LHCN-M2 (cell line): ENCODE results near the gene MED8. TPM values are rescaled to one million over a fixed set of nuclear protein-coding genes. Genes with fewer than 3 reads are reported as not detected.
"Not testable (repeated sequence)": the region's sequence is repeated elsewhere in the genome, so short reads cannot be mapped to it uniquely, and the experiment has no call there.

Experiments
- DNase-seq: peaks from one replicate; pipeline ENCODE4 v3.0.0-alpha.2; 2012; ENCODE audit warnings: low read depth
- total RNA-seq: library from RNA; depleted of rRNA; stranded (reverse); fragments of >200 nt; gene quantifications from 2 replicates; pipeline ENCODE4 v1.2.3, GENCODE V29; 2014

Gene MED8
- total RNA-seq, 1 experiment from 2014 or later: 31.7 TPM

DNA sequence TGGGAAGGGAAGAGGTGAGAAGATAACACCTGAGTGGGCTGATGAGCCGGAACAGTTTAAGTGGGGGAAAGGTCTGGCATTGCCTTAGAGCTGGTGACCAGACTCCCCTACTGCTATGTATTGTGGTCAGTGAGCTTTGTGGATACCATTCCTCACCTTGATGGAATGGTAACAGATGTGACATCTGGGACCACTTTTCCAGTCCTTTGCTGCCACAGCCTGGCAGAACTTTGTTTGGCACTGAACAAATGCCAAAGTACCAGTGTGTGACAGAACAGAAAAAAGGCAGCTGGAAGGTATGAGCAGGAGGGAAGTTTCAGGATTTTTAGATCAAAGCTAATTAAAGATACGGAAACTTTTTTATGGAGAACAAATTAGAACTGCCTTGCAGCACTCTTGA, 6.2 kb downstream of the MED8 start:
- DNase-seq: peak; percentile 47

DNA sequence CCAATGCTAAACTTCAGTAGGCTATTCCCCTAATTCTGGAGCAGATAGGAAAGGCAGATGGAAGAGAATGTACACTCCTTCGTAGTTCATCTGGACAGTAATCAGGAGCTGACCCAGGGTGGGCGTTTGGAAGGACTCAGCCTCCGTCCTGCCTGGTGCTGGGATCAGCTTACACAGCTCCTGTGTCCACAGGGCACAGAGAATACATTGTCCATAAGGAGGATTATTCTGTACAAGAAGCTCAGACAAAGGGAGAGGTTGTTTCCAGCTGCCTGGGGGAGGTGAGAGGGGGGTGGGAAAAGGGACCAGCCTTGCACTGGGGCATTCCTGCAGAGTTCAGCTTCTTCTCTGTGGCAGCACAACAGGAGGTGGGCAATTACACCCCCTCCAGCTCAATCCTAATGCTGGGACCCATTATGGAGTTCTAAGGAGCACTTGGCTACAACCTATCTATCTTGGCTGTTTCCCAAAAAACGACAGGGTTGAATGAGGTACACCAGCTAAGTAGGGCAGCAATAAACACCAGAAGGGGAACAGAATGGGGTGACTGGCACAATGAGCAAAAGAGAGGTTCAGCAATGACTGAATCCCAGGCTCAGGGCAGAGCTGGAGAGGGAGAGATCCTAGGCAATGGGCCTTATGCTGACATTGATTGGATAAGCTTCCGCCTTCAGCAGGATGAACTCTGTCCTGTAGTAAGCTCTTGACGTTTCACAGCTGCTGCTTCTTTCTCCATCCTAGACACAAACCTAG, 7.4 kb downstream of the MED8 start:
- no peak for DNase-seq

DNA sequence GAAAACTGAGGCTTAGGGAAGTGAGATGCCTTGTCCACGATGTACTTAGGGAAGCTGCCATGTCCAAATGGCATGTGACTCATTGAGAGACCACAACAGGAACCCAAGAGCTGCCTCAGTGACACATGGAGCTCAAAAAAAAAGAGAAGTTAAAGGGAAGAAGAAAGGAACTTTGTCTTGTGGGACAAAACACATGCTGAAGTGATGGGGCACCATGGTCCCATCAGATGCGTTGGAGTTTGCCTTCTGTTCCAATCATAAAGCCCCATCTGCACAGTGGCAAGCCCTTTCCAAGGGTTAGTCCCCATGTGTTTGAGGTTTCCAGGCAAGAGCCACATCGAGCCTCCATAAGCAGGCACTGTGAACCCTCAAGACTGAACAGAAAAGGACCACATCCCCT, 8.0 kb downstream of the MED8 start:
- no peak for DNase-seq

DNA sequence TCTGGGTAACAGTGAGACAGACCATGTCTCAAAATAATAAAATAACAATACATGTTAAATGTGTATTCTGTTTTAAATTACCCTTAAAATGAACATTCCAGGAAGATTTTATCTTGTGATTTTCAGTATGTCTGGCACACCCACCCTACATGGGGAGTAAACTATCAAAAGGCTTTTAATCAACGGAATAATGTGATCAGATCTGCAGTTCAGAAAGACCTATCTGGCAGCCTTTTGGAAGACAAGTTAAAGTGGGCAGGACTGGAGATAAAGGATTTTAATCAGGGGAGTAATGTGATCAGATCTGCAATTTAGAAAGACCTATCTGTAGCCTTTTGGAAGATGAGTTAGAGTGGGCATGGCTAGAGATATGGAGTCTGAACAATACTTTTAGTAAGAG, 10.1 kb downstream of the MED8 start:
- no peak for DNase-seq

DNA sequence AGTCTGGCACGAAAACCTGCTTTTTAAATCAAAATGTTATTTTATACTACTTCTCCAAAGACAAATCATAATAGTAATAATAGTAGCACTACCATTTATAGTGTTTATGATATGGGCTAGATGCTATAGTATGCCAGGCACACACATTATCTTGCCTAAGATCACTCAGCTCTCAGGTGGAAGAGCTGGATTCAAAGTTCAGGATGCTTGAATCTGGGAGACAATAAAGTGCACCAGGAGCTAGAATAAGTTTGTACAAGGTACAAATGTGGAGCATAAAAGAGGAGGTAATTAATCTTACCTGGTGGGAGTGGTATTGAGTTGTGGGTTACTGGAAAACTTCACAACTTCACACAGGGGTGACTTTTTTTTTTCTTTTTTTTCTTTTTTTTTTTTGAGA, 11.8 kb downstream of the MED8 start:
- DNase-seq: no peak

DNA sequence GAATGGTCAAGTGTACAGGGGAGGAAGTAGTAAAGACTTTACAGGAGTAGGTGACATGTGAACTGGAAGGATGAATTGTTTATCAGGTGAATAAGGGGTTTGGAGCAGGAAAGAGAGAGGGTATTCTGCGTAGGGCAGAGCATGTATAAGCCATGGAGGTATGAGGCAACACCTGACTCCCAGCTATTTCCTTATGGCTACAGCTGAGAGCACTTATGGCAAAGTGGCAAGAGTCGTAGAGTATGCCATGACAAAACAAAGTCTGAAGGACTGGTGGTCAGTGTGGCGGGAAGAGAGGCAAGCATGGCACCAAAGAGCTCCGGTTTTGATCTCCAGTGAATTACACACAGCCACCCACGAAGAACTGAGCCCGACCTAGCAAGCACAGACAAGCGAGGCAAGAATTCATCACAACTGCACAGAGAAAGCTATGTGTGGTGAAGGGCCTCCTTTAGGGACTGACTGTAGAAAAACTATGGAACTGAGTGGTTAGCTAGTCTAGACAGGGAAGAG, 12.8 kb downstream of the MED8 start:
- DNase-seq: no peak

DNA sequence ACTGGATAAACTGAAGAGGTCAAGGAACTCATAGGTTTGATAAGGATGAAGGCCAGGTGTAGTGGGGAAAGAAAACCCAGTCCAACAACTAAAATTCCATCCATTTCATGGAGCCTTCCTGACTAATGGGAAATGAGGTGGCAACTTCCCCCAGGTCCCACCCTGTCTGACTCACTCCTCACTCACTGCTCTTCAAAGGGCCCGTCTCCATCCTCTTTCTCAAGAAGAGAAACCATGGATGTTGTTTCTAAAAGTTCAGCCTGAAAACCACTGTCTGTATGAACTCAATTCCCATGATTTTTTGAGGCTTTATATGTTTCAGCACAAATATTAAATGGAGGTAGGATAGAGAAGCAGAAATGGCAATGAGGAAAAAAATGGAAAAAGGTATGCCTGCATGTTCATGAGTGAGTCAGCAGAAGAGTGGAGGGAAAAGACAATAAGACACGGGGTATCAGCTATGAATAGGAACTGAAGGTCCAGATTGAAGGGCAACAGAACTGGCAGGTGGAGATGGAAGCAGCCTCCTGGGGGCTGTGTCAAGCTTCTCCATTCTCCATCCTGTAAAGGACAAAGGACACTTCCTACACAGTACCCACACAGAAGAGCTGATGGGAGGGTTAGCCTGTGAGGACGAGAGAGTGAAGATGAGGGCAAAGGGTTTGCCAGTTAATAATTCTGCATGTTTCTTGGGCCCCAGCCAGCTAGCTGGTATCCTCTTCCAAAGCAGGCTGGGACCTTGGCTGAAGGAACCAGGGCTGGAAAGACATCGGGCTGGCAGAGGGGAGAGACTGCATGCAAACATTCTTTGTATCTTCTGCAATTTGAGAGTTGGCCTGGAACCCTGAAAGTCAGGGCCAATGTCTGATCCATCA, 16.3 kb downstream of the MED8 start:
- DNase-seq: peak; percentile 81

DNA sequence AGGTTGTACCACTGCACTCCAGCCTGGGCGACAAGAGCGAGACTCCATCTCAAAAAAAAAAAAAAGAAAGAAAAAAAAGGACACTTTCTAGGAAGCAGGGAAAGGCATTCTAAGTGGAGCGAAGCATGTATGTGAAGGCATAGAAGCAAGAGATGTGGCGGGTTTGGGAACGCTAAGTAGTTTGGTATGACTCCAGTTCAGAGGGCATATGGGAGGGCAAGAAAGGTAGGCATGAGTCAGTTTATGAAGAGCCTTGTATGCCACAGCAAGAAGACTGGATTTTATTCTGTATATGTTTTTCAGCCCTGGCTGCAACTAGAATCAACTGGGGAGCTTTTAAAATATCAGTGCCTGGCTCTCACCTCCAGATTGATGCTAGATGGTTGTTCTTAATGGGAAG, 17.4 kb downstream of the MED8 start:
- DNase-seq: no peak

DNA sequence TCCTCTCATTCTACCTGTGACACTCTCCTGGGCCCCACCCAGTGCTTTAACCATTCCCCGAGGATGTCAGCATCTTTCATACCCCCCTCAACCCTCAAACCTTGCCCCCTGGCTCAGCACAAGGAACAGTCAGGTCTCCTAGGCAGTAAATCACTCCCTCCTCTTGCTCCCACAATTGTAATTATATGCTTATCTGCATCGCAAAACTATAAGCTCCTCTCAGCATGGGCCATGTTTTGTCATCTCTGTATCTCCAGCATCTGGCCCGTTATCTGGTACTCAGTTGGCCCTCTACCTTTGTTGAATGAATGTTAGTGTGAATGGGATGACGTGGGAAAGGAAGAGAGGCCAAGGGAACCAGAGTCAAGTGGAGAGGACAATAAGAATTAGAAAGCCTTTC, 19.0 kb downstream of the MED8 start:
- no peak for DNase-seq

DNA sequence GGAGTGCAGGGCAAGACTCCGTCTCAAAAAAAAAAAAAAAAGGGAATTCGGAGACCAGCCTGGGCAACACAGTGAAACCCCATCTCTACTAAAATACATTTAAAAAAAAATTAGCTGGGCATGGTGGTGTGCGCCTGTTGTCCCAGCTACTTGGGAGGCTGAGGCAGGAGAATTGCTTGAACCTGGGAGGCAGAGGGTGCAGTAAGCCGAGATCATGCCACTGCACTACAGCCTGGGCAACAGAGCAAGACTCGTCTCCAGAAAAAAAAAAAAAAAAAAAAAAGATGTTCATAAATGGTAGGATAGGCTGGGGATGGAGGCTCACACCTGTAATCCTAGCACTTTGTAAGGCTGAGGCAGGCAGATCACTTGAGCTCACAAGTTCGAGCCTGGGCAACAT, 19.8 kb downstream of the MED8 start:
- not testable (repeated sequence) for DNase-seq

DNA sequence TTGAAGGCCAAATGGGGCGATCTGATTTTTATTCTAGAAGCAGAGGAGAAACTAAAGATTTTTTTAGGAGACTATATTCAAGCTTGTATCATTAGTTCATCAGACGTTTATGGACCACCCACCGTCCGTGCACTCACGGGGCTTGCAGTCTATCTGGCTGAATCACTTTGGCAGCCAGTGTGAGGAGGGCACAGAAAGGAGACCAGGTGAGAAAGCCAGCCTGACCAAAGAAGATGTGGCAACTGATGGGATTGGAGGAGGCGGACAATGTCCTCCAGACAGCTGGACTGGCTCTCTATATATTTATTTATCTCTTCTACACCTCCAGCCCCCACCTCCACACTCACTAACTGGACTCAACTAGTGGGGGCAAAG, 21.0 kb downstream of the MED8 start:
- DNase-seq: no peak

DNA sequence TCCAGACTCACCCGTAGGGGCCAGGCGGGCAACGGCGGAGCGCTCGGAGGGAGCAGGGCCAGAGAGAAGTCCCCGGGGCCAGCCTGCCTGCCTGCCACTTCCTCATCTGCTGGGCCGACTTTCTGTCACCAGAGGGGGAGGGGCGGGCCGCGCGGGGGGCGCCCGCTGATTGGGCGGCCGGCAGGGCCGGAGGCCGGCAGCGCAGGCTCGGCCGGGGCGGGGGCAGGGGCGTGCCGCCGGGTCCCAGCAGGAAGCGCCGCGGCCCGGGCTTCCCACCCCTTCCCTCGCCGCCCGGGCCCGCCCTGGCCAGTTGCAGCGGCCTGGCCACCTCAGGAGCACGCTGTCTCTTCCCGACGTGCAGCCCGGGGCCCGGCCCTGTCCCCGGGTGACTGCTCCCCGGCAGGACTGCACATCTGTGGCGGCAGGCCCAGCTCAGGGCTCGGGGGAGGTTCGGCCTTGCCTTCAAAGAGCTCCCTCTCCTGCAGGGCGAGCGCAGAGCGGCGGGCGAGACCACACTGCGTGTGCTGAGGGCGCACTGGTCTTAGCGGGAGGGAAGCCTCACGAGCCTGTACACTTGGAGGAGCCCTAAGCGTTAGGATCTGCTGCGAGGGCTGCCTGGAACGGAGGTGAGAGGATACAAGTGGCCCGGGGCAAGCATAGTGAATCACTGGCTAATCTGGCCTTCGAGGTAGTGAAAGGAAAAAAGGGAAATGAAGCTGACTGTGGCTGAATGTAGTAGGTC, 21.5 kb downstream of the MED8 start, which contains the start of gene ELOVL1:
TSS of gene ELOVL1 (minus strand) at position 108 of the 742 bp plus-strand sequence. CDS start 2,402 bp downstream, outside the sequence.
- peak; percentile 81 for DNase-seq

DNA sequence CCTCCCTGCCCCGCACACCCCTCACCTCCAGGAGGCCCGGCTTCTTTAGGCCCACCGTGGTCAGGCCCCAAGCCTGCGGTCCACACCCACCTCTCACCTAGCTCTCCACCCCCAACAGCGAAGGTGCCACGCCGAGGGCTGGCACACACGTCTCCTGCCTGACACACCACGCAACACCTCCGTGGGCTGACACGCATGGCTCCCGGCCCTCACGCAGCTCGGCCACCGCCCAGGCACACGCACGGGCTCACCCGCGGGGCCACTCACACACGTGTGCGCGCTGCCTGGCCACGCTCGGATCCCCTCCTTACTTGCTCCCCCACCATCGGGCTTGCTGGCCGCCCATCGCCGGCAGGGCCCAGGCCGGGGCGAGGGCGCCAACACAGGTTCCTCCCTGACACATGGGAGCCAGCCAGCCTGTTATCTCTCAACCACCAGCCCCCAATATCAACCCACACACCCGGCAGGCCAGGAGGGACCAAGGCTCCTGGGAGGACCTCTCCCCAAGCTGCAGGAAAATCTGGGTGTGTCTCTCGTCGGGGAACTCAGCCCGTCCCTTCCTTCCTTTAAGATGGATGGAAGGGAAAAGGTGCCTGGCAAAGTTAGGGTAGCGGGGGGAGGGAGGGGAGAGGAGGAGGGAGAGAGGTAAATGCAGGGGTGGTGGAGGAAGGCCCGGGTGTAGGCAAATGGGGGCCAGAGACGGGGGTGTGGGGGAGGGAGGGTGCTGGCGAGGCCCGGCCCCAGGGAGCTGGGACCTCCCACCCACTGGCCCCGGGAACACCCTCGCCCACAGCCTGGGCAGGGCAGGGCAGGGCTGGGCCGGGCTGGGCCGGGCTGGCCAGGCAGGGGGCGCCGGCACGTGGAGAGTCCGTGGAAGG, 22.3 kb downstream of the MED8 start:
- DNase-seq: no peak

DNA sequence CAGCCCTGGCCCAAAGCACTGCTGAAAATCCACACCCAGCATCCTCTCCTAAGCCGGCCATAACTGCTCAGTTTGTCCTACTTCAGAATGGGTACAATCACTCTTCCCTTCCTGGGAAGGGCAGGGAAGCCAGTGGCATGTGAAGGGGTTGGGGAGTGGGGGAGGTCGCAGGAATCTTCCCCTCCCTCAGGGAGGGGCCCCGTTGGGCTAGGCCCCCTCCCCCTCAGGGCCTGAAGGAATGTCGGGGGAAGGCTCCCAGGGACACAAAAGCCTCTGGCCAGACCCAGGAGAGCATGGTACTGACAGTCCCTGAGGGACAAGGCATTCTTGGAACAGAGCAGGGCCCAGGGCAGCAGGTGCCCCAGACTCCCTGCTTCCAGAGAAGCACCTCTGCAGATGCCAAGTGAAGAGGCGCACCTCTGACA, 23.0 kb downstream of the MED8 start:
- DNase-seq: no peak

DNA sequence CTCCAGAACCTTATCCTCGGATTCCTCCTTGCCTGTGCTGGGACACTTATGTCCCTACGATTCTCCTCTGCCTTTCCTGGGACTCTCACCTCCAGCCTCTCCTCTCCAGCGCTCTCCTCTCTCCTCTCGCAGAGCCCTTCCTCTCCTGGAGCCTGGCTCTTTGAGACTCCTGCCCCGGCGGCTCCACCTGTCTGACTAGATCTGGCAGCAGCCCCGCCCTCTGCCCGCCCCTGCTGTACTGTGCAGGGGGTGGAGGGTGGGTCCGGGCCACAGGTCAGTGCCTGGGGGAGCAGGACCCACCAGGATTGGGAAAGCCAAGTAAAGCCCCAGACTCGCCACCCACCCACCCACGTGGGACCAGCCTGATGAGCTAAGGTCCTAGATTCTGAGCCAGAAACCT, 23.4 kb downstream of the MED8 start:
- no peak for DNase-seq

DNA sequence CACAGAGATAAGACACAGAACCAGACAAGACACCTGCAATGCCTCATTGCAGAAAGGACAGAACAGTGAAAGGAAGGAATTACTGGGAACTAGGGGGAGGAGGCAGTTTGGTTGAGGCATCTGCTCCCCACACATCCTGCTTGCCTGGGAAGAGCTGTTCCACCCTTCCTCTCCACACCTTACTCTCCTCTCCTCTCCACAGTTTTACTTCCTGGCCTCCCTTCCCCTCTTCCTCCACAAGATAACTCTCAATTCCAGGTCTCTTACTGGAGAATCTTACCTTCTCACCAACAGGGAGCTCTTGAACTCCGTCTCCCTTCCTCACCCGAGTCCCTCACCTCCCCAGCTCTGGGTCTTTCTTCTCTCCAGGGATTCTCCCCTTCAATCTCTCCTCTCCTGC, 23.9 kb downstream of the MED8 start:
- DNase-seq: no peak

DNA sequence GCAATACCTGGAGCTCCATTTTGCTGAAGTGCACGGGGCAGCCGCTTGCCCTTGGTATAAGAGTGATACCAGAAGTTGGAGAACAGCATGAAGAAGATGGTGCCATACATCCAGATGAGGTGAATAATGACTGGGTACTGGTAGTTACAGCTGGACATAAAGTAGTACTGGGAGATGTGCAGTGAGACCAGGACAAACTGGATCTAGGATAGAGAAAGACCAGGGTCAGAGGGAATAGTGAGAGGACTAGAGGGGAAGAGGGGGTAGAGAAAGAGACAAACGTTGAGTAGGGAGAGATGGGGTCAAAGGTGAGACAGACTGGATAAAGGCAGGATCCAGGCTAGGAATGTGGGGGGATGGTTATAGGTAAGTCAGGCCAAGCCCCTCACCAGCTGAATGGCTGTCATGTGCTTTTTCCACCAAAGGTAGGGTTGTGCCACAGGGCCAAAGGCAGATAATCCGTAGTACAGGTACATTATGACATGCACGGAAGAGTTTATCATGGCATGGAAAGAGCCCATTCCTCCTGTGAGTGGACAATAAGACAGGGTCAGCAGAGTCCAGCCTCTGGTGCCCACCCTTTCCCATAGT, 25.6 kb downstream of the MED8 start:
- no peak for DNase-seq

DNA sequence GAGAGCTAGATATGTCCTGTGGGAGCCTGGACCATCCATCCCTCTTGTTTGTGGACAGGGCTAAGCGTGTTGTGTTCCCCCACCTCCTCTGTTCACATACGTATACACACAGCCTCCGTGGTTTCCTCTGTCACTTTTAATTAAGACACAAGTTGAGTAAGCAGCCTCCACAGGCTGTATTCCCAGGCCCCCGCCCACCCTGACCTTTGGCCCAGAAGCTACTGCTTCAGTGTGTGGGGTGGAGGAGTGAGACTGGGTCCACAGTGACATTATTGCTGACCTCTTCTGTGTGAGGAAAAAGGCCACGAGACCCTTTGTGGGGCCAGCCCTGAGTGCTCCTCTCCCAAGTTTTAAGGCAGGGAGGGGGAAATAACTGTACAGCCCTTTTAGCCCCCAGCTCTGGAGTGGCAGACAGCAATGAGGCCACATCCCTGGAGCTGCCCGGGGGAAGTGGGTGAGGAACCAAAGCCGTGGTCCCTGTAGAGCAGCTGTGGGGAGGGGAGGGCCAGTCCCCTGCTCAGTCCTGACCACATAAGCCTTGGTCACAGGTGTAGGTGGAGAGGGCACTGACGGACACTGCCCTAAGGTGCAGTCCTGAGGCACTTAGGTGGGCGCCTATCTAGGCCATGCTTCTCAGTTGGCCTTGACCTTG, 26.2 kb downstream of the MED8 start:
- no peak for DNase-seq

DNA sequence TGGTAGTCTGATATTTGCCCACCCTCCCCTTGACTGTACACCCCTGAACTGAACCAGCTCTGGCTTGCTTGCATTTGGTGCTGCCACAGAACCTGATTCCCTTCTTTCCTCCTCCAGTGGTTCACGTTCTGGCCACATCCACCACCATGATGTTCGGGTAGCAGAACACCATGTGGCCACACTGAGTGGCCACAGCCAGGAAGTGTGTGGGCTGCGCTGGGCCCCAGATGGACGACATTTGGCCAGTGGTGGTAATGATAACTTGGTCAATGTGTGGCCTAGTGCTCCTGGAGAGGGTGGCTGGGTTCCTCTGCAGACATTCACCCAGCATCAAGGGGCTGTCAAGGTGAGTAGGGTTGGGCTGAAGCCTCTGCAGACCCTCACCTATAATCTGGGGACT, 29.0 kb downstream of the MED8 start:
- no peak for DNase-seq

DNA sequence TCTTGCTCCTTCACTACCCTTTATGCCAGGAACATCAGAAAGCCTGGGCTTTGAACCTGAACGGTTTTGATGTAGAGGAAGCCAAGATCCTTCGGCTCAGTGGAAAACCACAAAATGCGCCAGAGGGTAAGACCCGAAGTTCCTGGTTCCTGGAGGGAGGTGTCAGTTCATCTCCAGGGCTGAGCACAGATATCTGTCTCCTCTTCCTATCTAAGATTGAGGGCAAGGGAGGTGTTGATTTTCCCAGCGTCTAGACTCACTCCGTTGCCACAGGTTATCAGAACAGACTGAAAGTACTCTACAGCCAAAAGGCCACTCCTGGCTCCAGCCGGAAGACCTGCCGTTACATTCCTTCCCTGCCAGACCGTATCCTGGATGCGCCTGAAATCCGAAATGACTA, 29.9 kb downstream of the MED8 start:
- no peak for DNase-seq
